Right ventricle myocardium superior (tissue), 1 donor: ENCODE results near the gene HTRA2. TPM values are rescaled to one million over a fixed set of nuclear protein-coding genes. Genes with fewer than 3 reads are reported as not detected.
"Not testable (repeated sequence)": the region's sequence is repeated elsewhere in the genome, so short reads cannot be mapped to it uniquely, and the experiment has no call there.

ENCODE experiments used
- ATAC-seq: fragments of 200-7000 bp; cut with Tn5 transposase; one replicate; pipeline ENCODE4 v1.9.1; 2020; ENCODE audit warnings: mild to moderate bottlenecking; ENCODE audit not compliant: poor library complexity
- DNase-seq: peaks from one replicate; pipeline ENCODE4 v3.0.0-alpha.2; 2020
- intact Hi-C: fragments of 100-400 bp; cut with DNase I; formaldehyde crosslinking; loops from one replicate; pipeline ENCODE4 v1.11.2; 2022
- long read RNA-seq: library from polyadenylated mRNA; unstranded; transcript quantifications from one replicate; pipeline ENCODE4 v2.0.0, GENCODE V29; 2021
- total RNA-seq: library from RNA; stranded (reverse); fragmentation: NEBNext Ultra II Directional; extraction: Animal tissue kit (Norgen Biotek cat#: 25700); gene quantifications from one replicate; pipeline ENCODE4 v1.2.1, GENCODE V29; 2021
- donor health status: DM: no; HTN: yes; CAD: no; lungs with severe emphysema.

HTRA2 gene
- total RNA-seq = 28.5 TPM
- long read RNA-seq, transcript HTRA2-201 (8 exons, 2,370 nt) = major isoform, 63 of 83 reads
- long read RNA-seq, partial matches to known transcripts = 3 of 83 reads
- long read RNA-seq, other reads (novel, unspliced or antisense) = 14 of 83 reads

GRCh38 chr2:74529357-74530238 lies at the start of gene HTRA2, which contains the start of gene AUP1:
Gene HTRA2 (plus strand): TSS chr2:74529933. CDS start chr2:74530007, 74 bp downstream.
Gene AUP1 (minus strand): TSS chr2:74529706. CDS start chr2:74529629, 77 bp downstream.
- peak; percentile 96 for ATAC-seq
- intact Hi-C loops = no loop called here
- peak; percentile 99 for DNase-seq

- intact Hi-C loops = loop anchor here (5.0 kb wide), 1 partner anchor 106 kb away; no protein-coding TSS in a partner anchor
- no peak for DNase-seq
- no peak for ATAC-seq
Observed at GRCh38 chr2:74481431-74481830, 48.3 kb upstream of the HTRA2 start.

GRCh38 chr2:74481961-74482800 lies 47.6 kb upstream of the HTRA2 start:
- intact Hi-C loops = loop anchor here (5.0 kb wide), 1 partner anchor 105 kb away; no protein-coding TSS in a partner anchor
- DNase-seq (peak; percentile 80), ATAC-seq (peak; percentile 71)

- intact Hi-C loops = loop anchor here (5.0 kb wide), 1 partner anchor 104 kb away; no protein-coding TSS in a partner anchor
- ATAC-seq (peak; percentile 99), DNase-seq (peak; percentile 97)
Observed at GRCh38 chr2:74482801-74483674, 46.7 kb upstream of the HTRA2 start, which contains the start of the genes CCDC142 and TTC31. Gene CCDC142 (minus strand): TSS chr2:74482998. CDS start chr2:74482837, 161 bp downstream. Gene TTC31 (plus strand): TSS chr2:74483081. CDS start chr2:74483096, 15 bp downstream.

GRCh38 chr2:74483675-74484164 lies 46.0 kb upstream of the HTRA2 start:
- intact Hi-C loops = loop anchor here (2.0 to 5.0 kb wide), 2 partner anchors 17 to 104 kb away; no protein-coding TSS in a partner anchor
- not testable (repeated sequence) for DNase-seq

GRCh38 chr2:74486141-74486540 lies 43.6 kb upstream of the HTRA2 start:
- ATAC-seq (no peak), DNase-seq (no peak)
- intact Hi-C loops = no loop called here

More at GRCh38 chr2:74483675-74484164, 46.0 kb upstream of the HTRA2 start:
- ATAC-seq = not testable (repeated sequence)

- ATAC-seq = no peak
- no peak for DNase-seq
- intact Hi-C loops = no loop called here
Observed at GRCh38 chr2:74488643-74489481, 40.9 kb upstream of the HTRA2 start.

GRCh38 chr2:74489906-74490305 lies 39.8 kb upstream of the HTRA2 start:
- intact Hi-C loops = no loop called here
- ATAC-seq = no peak
- no peak for DNase-seq

- no peak for ATAC-seq
- DNase-seq = no peak
- intact Hi-C loops = no loop called here
Observed at GRCh38 chr2:74491648-74492544, 37.8 kb upstream of the HTRA2 start.

- DNase-seq = no peak
- no peak for ATAC-seq
- intact Hi-C loops = no loop called here
Observed at GRCh38 chr2:74493546-74493945, 36.2 kb upstream of the HTRA2 start.

GRCh38 chr2:74495440-74495839 lies 34.3 kb upstream of the HTRA2 start:
- DNase-seq (no peak), ATAC-seq (no peak)
- intact Hi-C loops = no loop called here

GRCh38 chr2:74496997-74497776 lies 32.5 kb upstream of the HTRA2 start:
- no peak for ATAC-seq
- DNase-seq = no peak
- intact Hi-C loops = no loop called here

GRCh38 chr2:74497777-74498499 lies 31.8 kb upstream of the HTRA2 start:
- ATAC-seq (peak; percentile 6), DNase-seq (no peak)
- intact Hi-C loops = no loop called here

- DNase-seq = no peak
- intact Hi-C loops = no loop called here
- no peak for ATAC-seq
Observed at GRCh38 chr2:74498500-74499266, 31.1 kb upstream of the HTRA2 start.
